ENCODE data around the gene RELL2. TPM values are rescaled to one million over a fixed set of nuclear protein-coding genes. Genes with fewer than 3 reads are reported as not detected.

RELL2 gene
- total and polyA plus RNA-seq, 4 experiments from 2014 or later: 3.0 to 21.3 (median 12.9) TPM

GRCh38 chr5:141668601-141669265, 31.9 kb downstream of the RELL2 start:
- intact Hi-C loops (cut with micrococcal nuclease): loop anchor here (10.0 kb wide), 1 partner anchor 476 kb away; no protein-coding TSS in a partner anchor
- Mint-ChIP-seq H3K27ac (no peak overlapping the region), H3K9me3 (peaks cover 0 to 2% (median 0%) of the 10 kb centered on the region in 8 donors), H3K4me1 (peaks cover 2 to 5% (median 4%) of the 10 kb centered on the region in 4 donors), H3K4me3 (no peak overlapping the region), H3K36me3 (no peaks in the 10 kb centered on the region), H3K27me3 (no peaks in the 10 kb centered on the region)
- Histone ChIP-seq H3K27me3 (ENCODE audit: insufficient read depth, low read length) (no peaks in the 10 kb centered on the region), H3K4me3 (ENCODE audit: low read length in 2 of 2) (no peak overlapping the region), H3K27ac (ENCODE audit: low read depth, low read length) (no peak overlapping the region), H3K9me3 (ENCODE audit: control insufficient read depth in 1 of 2, low read length in 2 of 2) (no peaks in the 10 kb centered on the region), H3K36me3 (ENCODE audit: insufficient read depth, low read length) (no peaks in the 10 kb centered on the region), H3K4me1 (ENCODE audit: insufficient read depth, low read length) (no peaks in the 10 kb centered on the region)
- DNase-seq: no peak
- ChIA-PET CTCF (ENCODE audit: partially characterized antibody) (interaction anchor here (0.7 to 7.8 kb wide), 13 partner anchors 9 to 300 kb away, joined by 3 to 69 read pairs (median 4); partner anchors contain the start of genes HDAC3, PCDH1, RELL2 and RNF14), POLR2A (ENCODE audit: partially characterized antibody) (interaction anchor here (1.2 to 1.4 kb wide), 2 partner anchors 18 to 23 kb away, joined by 3 to 5 read pairs; partner anchors contain the start of gene FCHSD1)

DNA sequence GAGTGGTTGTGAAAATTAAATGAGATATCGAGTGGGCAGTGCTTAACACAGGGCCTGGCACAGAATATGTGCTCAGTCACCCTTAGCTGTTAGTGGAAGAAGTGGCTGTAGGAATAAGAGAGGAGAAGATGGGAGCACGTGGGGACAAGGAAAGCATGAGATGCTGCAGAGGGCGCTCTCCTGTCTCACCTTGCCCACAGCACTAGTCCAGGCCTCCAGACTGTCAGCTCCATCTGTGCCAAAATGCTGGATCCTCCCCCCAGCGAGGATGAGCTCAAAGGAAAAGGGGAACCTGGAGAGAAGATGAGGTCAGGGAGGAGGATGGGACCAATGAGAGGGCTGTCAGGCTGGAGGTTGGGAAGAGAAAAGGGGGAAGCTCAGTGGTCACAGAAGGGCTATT, 32.7 kb downstream of the RELL2 start:
- Histone ChIP-seq H3K27ac (ENCODE audit: low read depth, low read length) (no peak overlapping the region), H3K36me3 (ENCODE audit: insufficient read depth, low read length) (no peaks in the 10 kb centered on the region), H3K27me3 (ENCODE audit: insufficient read depth, low read length) (no peaks in the 10 kb centered on the region), H3K4me1 (ENCODE audit: insufficient read depth, low read length) (no peaks in the 10 kb centered on the region), H3K4me3 (ENCODE audit: low read length in 2 of 2) (no peak overlapping the region), H3K9me3 (ENCODE audit: control insufficient read depth in 1 of 2, low read length in 2 of 2) (no peaks in the 10 kb centered on the region)
- peaks cover 0 to 2% (median 0%) of the 10 kb centered on the region in 8 donors for H3K9me3 Mint-ChIP-seq
- H3K27me3 Mint-ChIP-seq: no peaks in the 10 kb centered on the region
- peaks cover 2 to 5% (median 4%) of the 10 kb centered on the region in 4 donors for H3K4me1 Mint-ChIP-seq
- no peak overlapping the region for H3K4me3 Mint-ChIP-seq
- CTCF ChIA-PET (ENCODE audit: partially characterized antibody): interaction anchor here (0.7 to 7.8 kb wide), 14 partner anchors 8 to 300 kb away, joined by 3 to 69 read pairs (median 4); partner anchors contain the start of genes FCHSD1, HDAC3, PCDH1 and RELL2
- no peaks in the 10 kb centered on the region for H3K36me3 Mint-ChIP-seq
- POLR2A ChIA-PET (ENCODE audit: partially characterized antibody): interaction anchor here (1.0 to 1.4 kb wide), 4 partner anchors 14 to 439 kb away, joined by 3 to 5 read pairs (median 3); partner anchors contain the start of genes FCHSD1 and NDFIP1
- no peak overlapping the region for H3K27ac Mint-ChIP-seq
- intact Hi-C loops (cut with micrococcal nuclease): loop anchor here (10.0 kb wide), 1 partner anchor 475 kb away; no protein-coding TSS in a partner anchor
- no peak for DNase-seq

- H3K4me3 ChIP-seq (ENCODE audit: low read length in 2 of 2): no peak overlapping the region
- ChIA-PET CTCF (ENCODE audit: partially characterized antibody) (no interaction called here), POLR2A (ENCODE audit: partially characterized antibody) (interaction anchor here (1.0 to 1.5 kb wide), 5 partner anchors 7 to 297 kb away, joined by 3 to 4 read pairs (median 3); partner anchors contain the start of gene RNF14)
- H3K27ac ChIP-seq (ENCODE audit: low read depth, low read length): no peak overlapping the region
- no peaks in the 10 kb centered on the region for H3K36me3 Mint-ChIP-seq
- H3K27me3 Mint-ChIP-seq: no peaks in the 10 kb centered on the region
- no peaks in the 10 kb centered on the region for H3K36me3 ChIP-seq (ENCODE audit: insufficient read depth, low read length)
- H3K27ac Mint-ChIP-seq: no peak overlapping the region
- no peaks in the 10 kb centered on the region for H3K4me1 ChIP-seq (ENCODE audit: insufficient read depth, low read length)
- no peaks in the 10 kb centered on the region for H3K27me3 ChIP-seq (ENCODE audit: insufficient read depth, low read length)
- H3K4me3 Mint-ChIP-seq: no peak overlapping the region
- H3K9me3 ChIP-seq (ENCODE audit: control insufficient read depth in 1 of 2, low read length in 2 of 2): no peaks in the 10 kb centered on the region
- intact Hi-C loops (cut with micrococcal nuclease): no loop called here
- H3K9me3 Mint-ChIP-seq: peaks cover 0 to 2% (median 0%) of the 10 kb centered on the region in 8 donors
- H3K4me1 Mint-ChIP-seq: no peaks in the 10 kb centered on the region
- no peak for DNase-seq
Measured at GRCh38 chr5:141672071-141672840, 35.5 kb downstream of the RELL2 start.

DNA sequence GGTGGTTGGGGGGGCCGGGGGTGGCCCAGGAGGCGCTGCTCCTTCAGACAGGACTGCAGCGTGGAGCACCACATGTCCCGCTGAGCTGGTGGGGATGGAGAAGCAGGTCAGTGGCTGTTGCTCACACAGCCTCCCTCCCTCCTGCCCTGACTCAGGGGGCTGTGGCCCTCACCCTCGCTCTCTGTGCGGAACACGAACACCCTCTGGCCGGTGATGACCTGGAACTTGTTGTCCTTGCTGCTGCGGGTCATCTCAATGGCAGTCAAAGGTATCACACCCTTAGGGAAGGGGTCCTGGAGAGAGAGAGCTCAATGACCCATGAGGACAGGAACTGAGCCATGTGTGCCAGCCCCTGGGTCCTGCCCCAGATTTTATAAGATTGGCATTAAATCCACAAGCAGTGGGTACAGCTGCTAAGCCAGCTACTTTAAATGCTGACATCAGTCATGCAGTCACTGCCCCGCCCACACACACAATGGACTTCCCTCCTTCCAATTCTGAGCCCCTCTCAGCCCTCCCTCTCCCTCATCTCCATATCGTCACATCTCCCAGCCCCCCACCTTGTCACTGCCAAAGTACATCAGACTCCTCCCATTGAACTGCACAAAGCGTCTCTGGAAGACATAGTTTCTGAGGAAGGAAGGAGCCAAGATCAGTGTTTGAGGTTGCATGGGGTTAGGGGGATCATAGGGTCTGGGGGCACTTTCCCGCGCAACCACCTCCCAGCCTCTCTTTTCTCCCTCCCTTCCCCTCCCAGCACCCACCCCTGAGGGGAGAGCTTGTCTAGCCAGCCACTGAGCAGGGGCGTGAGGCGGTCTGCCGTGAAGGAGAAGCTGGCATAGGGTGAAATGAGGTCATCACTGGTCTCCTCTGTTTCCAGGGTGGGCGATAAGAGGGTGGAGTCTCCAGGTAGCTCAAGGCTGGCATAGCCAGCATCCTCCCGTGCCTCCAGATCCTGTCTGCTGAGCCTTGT, 36.3 kb downstream of the RELL2 start:
- H3K9me3 ChIP-seq (ENCODE audit: control insufficient read depth in 1 of 2, low read length in 2 of 2): no peaks in the 10 kb centered on the region
- no peak for DNase-seq
- intact Hi-C loops (cut with micrococcal nuclease): no loop called here
- H3K27ac ChIP-seq (ENCODE audit: low read depth, low read length): no peak overlapping the region
- H3K4me1 ChIP-seq (ENCODE audit: insufficient read depth, low read length): no peaks in the 10 kb centered on the region
- no peaks in the 10 kb centered on the region for H3K4me1 Mint-ChIP-seq
- no peak overlapping the region for H3K27ac Mint-ChIP-seq
- no peaks in the 10 kb centered on the region for H3K27me3 Mint-ChIP-seq
- no peak overlapping the region for H3K4me3 ChIP-seq (ENCODE audit: low read length in 2 of 2)
- H3K9me3 Mint-ChIP-seq: peaks cover 0 to 2% (median 0%) of the 10 kb centered on the region in 8 donors
- CTCF ChIA-PET (ENCODE audit: partially characterized antibody): interaction anchor here (1.7 kb wide), 1 partner anchor 19 kb away, joined by 7 read pairs; no protein-coding TSS in a partner anchor
- H3K4me3 Mint-ChIP-seq: no peak overlapping the region
- no peaks in the 10 kb centered on the region for H3K27me3 ChIP-seq (ENCODE audit: insufficient read depth, low read length)
- no peaks in the 10 kb centered on the region for H3K36me3 Mint-ChIP-seq
- POLR2A ChIA-PET (ENCODE audit: partially characterized antibody): interaction anchor here (1.0 to 1.5 kb wide), 4 partner anchors 8 to 296 kb away, joined by 3 to 4 read pairs (median 3); partner anchors contain the start of gene RNF14
- no peaks in the 10 kb centered on the region for H3K36me3 ChIP-seq (ENCODE audit: insufficient read depth, low read length)

DNA sequence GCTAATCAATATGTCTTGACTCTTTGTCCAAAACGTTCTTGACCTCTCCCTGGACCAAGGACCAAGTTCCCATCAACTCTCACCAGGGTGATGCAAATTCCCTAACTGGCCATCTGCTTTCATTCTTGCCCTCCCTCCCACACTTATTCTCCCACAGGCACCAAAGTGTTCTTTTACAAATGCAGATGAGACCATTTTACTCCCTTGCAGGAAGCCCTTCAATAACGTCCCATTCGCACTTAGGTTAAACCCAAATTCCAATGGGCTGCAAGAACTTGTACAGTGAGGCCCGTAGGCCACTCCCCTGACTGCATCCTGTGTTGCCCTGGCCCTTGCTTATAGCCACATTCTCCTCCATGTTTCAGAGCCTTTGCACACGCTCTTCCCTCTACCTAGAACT, 38.0 kb downstream of the RELL2 start:
- H3K36me3 ChIP-seq (ENCODE audit: insufficient read depth, low read length): no peaks in the 10 kb centered on the region
- Mint-ChIP-seq H3K9me3 (peaks cover 0 to 2% (median 0%) of the 10 kb centered on the region in 8 donors), H3K27ac (no peak overlapping the region), H3K36me3 (no peaks in the 10 kb centered on the region), H3K27me3 (no peaks in the 10 kb centered on the region), H3K4me3 (no peak overlapping the region), H3K4me1 (no peaks in the 10 kb centered on the region)
- CTCF ChIA-PET (ENCODE audit: partially characterized antibody): interaction anchor here (1.7 kb wide), 1 partner anchor 17 kb away, joined by 7 read pairs; no protein-coding TSS in a partner anchor
- H3K9me3 ChIP-seq (ENCODE audit: control insufficient read depth in 1 of 2, low read length in 2 of 2): no peaks in the 10 kb centered on the region
- H3K27me3 ChIP-seq (ENCODE audit: insufficient read depth, low read length): no peaks in the 10 kb centered on the region
- DNase-seq: no peak
- no peaks in the 10 kb centered on the region for H3K4me1 ChIP-seq (ENCODE audit: insufficient read depth, low read length)
- H3K4me3 ChIP-seq (ENCODE audit: low read length in 2 of 2): no peak overlapping the region
- intact Hi-C loops (cut with micrococcal nuclease): no loop called here
- POLR2A ChIA-PET (ENCODE audit: partially characterized antibody): no interaction called here
- no peak overlapping the region for H3K27ac ChIP-seq (ENCODE audit: low read depth, low read length)

DNA sequence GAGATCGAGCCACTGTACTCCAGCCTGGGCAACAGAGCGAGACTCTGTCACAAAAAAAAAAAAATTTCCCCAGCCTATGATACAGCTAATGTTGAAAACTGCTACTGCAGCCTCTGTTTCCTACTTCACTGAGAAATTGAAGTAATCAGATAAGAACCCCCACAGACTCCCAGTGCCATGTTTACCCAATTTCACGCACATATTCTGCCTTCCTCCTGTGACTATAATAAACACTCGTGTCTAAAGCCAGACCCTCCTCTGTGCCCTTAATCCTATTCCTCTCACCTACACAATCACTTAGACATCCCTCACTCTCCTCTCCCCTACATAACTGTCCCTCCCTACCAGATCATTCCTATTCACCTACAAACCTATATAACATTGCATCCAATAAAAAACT, 38.9 kb downstream of the RELL2 start:
- H3K27ac Mint-ChIP-seq: no peak overlapping the region
- ChIA-PET CTCF (ENCODE audit: partially characterized antibody) (interaction anchor here (0.8 to 1.6 kb wide), 2 partner anchors 18 to 204 kb away, joined by 3 to 4 read pairs; no protein-coding TSS in a partner anchor), POLR2A (ENCODE audit: partially characterized antibody) (interaction anchor here (0.8 kb wide), 1 partner anchor 38 kb away, joined by 4 read pairs; the partner anchor contains the start of gene RELL2)
- Histone ChIP-seq H3K4me3 (ENCODE audit: low read length in 2 of 2) (no peak overlapping the region), H3K9me3 (ENCODE audit: control insufficient read depth in 1 of 2, low read length in 2 of 2) (no peaks in the 10 kb centered on the region), H3K4me1 (ENCODE audit: insufficient read depth, low read length) (peaks cover 2% of the 10 kb centered on the region), H3K27me3 (ENCODE audit: insufficient read depth, low read length) (no peaks in the 10 kb centered on the region), H3K36me3 (ENCODE audit: insufficient read depth, low read length) (no peaks in the 10 kb centered on the region), H3K27ac (ENCODE audit: low read depth, low read length) (no peak overlapping the region)
- peaks cover 0 to 3% (median under 1%) of the 10 kb centered on the region in 4 donors for H3K4me1 Mint-ChIP-seq
- H3K27me3 Mint-ChIP-seq: no peaks in the 10 kb centered on the region
- intact Hi-C loops (cut with micrococcal nuclease): no loop called here
- no peaks in the 10 kb centered on the region for H3K9me3 Mint-ChIP-seq
- no peaks in the 10 kb centered on the region for H3K36me3 Mint-ChIP-seq
- no peak overlapping the region for H3K4me3 Mint-ChIP-seq
- DNase-seq: no peak
